ENCODE data around the gene DNAH8.
A peak's percentile ranks its signal among the peaks of the same experiment; 100 is the strongest.

The DNAH8 gene

GRCh38 chr6:38702558-38703397, 12.3 kb upstream of the DNAH8 start, which contains the start of gene GLO1:
Gene GLO1, minus strand, starts transcription at chr6:38703145. Its CDS starts 91 bp downstream, at chr6:38703054.
- DNase-seq, result peak; percentile 89

DNA sequence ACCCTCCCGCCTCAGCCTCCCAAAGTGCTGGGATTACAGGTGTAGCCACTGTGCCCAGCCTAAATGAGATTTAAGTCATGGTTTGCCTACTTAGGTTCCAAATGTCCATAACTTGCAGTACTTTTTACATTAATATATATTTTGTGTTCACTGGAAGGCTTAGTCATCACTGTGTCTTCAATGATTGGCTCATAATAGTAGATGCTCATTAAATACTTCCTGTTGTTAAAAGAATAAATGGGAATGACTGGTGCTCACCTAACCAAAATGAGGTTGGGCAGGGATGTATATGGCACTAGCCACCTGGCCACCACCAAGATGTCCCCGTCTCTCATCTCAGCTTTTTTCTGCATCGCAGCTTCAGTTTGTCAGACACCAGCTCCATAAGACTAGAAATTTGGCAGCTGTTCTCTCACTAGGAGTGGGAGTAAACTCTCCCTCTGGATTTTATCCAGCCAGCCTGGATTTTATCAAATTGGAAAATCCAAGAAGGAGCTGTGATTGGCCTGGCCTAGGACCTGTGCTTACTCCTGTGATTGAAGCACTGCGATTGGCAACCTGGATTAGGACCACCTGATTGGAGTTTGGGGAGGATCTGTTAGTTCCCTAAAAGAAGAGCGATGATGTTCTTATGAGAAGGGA, 11.0 kb upstream of the DNAH8 start:
- DNase-seq, result no peak

GRCh38 chr6:38705924-38706323, 9.2 kb upstream of the DNAH8 start:
- DNase-seq, result no peak

DNA sequence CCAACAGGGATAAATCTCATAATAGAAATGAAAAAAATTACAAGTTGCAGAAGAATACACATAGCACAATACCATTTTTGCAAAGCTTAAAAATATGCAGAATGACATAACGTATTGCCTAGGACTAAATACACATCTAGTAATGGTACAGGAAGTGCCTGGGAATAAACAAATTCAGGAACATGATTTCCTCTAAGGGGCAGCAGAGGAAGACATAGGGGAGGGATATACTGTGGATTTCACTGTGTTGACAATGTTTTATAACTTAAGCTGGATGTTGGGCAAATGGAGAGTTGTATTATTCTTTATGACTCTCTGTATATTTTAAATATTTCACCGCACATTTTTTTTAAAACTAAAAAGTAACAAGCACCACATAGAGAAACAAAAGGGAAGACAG, 6.6 kb upstream of the DNAH8 start:
- no peak for DNase-seq

DNA sequence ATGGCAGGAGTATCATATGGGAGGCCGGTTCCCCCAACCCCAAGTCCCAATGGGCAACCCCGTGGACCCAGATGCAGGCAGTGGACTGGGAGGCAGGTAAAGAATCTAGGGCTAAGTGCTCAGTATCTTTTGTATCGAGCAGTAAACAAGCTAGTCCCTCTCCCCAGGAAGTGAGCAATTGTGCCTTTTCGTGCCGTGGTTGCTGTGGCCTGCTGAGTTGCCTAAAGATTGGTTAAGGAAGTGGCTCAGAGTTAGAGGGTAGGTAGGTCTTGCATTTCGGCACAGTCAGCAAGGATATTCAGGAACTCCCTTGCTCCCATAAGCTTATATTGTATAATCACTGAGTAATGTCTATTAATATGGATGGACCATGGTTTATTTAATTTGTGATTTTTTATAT, 1.3 kb upstream of the DNAH8 start:
- no peak for DNase-seq

GRCh38 chr6:38714239-38715015, 684 bp upstream of the DNAH8 start:
- DNase-seq, result no peak

GRCh38 chr6:38716825-38717224, 1.7 kb downstream of the DNAH8 start:
- DNase-seq, result no peak

DNA sequence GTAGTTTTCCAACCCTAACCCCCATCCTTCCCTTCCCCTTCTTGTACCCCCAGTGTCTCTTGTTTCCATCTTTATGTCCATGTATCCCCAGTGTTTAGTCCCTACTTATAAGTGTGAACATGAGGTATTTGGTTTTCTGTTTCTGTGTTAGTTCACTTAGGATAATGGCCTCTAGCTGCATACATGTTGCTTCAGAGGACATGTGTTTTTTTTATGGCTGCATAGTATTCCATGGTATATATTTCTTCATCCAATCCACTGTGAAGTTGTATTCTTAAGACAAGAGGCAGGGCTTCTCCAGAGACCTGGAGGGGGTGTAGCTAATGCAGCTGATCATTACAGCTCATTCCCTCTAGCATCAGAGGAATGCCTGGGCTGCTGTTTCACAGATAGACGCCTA, 4.2 kb downstream of the DNAH8 start:
- no peak for DNase-seq

DNA sequence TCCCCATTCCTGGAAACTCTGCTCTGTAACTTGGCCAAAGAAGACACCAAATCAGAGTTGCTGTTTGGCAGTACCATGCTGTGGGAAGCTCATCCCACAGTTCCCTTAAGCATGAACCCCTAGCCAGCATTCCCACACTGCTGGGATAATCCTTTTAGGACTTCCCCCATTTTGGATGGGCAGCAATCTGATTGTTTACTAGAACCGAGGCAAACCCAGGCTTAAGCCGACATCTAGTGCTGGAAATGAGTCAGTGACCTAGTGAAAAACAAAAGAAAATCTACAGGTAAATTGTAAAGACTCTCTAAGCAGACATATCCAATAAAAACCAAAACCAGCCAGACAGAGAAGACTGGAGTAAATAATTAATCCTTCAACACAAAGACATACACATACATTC, 5.2 kb downstream of the DNAH8 start:
- DNase-seq, result no peak

DNA sequence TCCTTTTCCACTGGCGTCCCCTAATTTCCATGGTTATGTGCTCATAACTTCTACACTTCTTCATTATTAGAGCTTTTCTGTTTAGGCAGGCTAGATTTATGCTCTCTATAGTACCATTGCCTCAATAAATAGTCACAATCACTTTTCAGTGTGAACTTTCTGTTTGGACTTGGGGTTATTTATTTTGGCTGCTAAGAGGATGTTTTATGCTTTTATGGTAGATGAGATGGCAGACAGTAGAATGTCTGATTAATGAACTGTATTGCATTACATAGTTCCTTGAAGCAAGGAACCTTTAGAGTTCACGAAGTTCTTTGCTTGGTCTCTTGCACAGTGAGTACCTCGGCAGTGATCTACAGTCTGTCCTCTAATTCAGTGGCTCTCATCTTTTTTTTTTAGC, 6.9 kb downstream of the DNAH8 start:
- no peak for DNase-seq

- no peak for DNase-seq
These were observed 7.7 kb downstream of the DNAH8 start for GRCh38 chr6:38722727-38723334.

DNA sequence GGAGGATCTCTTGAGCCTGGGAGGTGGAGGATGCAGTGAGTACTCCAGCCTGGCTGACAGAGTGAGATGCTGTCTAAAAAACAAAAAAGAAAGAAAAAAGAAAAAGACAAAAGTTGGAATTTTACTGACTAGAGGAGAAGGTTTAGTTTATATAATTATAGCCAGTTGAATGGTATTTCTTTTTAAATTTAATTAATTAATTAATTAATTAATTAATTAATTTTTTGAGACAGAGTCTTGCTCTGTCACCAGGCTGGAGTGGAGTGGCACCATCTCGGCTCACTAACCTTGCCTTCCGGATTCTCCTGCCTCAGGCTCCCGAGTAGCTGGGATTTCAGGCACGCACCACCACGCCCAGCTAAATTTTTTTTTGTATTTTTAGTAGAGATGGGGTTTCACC, 8.7 kb downstream of the DNAH8 start:
- no peak for DNase-seq

- DNase-seq, result no peak
These were observed 9.2 kb downstream of the DNAH8 start for GRCh38 chr6:38724343-38724742.

GRCh38 chr6:38725414-38726183, 10.5 kb downstream of the DNAH8 start:
- DNase-seq, result no peak

DNA sequence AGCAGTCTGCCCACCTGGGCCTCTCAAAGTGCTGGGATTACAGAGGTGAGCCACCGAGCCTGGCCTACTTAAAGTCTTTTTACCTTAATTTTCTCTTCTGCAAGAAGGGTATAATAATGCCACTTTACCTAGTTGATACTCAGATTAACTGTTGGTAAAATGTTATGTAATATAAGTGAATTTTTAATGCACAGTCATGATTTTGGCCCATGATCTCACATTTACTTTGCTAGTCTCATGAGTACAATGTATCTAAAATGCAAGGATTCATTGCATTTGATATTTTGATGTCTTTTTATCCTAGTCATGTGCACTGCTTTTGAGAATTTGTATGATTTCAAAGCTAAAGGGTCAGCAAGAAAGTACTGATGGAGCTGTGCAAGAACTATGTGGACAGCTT, 13.1 kb downstream of the DNAH8 start:
- DNase-seq, result no peak

DNA sequence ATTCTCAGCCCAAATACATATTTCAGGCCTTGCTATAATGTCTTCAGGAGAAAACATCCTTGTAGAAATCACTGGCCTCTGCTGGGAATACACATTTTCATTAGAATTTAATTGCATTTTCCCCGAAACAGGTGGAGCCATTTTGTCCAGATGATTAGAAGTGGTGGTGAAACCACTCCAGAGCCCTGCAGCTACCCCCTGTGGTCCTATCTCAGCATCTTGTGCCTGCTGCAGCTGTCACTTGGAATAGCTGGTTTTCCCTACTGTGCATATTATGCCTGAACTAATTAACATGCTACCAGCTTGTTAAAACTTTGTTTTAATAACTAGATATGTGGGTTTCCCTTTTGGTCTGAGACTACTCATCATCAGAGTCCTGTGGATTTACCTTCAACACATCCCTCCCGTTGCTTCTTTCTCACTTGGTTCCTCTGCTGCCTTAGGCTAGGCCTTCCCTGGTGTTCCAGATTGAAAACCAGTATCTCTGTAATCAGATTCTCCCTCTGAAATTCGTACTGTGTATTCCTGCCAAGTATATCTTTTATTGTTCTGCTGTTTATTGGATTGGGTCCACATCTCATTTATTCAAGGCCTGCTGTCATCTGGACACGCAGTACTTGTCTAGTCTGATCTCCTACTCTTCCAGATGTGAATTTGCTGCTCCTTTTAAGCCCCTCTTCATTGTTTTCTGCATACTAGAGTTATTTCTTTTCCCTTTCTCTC, 15.2 kb downstream of the DNAH8 start:
- DNase-seq, result no peak

- DNase-seq, result no peak
These were observed 21.8 kb downstream of the DNAH8 start for GRCh38 chr6:38736951-38737350.

- DNase-seq, result no peak
These were observed 23.1 kb downstream of the DNAH8 start for GRCh38 chr6:38738261-38738660.

DNA sequence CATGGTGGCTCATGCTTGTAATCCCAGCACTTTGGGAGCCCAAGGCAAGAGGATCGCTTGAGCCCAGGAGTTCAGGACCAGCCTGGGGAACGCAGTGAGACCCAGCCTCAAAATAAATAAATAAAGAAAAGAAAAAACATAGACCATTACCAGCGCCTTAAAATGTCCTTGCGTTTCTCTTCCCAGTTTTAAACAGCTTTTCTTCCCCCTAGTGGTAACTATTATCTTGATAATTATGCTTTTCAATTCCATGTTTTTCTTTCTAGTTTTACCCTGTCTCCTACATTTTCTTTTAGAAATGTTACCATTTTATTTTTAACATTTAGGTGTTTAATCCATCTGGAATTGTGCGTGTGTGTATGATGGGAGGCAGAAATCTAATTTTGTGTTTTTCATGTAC, 24.4 kb downstream of the DNAH8 start:
- no peak for DNase-seq

GRCh38 chr6:38749473-38749872, 34.4 kb downstream of the DNAH8 start:
- DNase-seq, result no peak

DNA sequence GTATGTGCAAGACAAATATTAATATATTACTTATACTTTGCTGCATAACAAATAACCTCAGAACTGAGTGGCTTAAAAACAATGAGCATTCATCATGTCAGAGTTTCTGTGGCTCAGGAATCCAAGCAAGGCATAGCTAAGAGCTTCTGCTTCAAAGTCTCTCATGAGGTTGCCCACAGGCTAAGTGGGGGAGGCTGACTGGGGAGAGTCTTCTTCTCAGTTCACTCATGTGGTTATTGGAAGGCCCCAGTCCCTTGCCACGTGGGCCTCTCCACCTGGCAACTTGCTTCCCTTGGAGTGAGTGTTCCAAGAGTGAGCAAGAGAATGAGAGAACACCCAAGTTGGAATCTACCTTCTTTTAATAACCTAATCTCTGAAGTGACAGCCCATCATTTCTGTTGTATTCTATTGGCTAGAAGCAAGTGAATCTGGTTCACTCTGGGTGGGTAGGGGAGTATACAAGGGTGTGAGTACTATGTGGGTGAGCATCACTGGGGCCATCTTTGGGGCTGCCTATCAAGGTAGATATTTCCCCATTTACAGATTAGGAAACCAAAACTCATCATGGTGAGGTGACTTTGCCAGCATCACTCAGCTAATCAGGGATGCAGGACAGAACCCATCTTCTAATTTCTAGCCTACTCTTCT, 36.0 kb downstream of the DNAH8 start:
- DNase-seq, result no peak

All from SHP77 treated with DMSO at 0.1 percent for 48 hours (cell line).